Measurements from ENCODE around the gene KNSTRN. TPM values are rescaled to one million over a fixed set of nuclear protein-coding genes. Genes with fewer than 3 reads are reported as not detected.

KNSTRN gene, protein sequence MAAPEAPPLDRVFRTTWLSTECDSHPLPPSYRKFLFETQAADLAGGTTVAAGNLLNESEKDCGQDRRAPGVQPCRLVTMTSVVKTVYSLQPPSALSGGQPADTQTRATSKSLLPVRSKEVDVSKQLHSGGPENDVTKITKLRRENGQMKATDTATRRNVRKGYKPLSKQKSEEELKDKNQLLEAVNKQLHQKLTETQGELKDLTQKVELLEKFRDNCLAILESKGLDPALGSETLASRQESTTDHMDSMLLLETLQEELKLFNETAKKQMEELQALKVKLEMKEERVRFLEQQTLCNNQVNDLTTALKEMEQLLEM
- 10 to 100 TPM; 48.5 to 65.9 TPM for total RNA-seq

DNA sequence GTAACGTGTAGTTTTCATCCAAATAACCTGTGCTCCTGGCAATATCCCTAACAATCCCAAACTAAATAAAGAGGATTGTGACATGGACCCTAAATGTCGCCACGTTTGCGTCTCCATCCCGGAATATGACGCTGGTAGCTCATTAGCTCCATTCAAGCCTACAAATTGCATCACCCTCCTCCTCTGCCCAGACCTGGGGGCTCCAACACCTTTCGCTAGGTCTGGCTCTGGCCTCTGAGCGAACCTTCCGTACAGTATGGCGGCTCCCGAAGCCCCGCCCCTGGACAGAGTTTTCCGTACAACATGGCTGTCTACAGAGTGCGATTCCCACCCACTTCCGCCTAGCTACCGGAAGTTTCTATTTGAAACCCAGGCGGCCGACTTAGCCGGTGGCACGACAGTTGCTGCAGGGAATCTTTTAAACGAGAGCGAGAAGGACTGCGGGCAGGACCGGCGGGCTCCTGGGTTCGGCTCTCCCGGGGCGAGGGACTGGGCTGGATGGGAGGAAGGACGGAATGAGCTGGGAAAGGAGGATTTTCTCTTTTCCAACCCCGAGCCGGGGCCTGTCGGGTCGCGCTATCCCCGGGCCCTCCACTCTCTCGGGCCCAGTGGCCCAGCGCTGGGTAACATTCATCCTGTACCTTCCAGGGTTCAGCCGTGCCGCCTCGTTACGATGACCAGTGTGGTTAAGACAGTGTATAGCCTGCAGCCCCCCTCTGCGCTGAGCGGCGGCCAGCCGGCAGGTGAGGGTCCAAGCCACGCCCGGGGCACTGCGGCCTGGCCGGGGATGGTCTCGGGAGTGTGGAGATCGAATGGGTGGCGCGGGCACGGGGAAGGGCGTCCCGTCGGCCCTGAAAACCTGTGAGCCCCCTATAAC lies at the start of gene KNSTRN:
Gene KNSTRN, plus strand, starts transcription at position 142 of the 877 bp plus-strand sequence. Its CDS starts 115 bp downstream, at position 257.
- Mint-ChIP-seq H3K9me3 (no peaks in the 10 kb centered on the region), H3K27me3 (no peaks in the 10 kb centered on the region), H3K36me3 (ENCODE audit: low read depth) (peaks cover 33% of the 10 kb centered on the region)

DNA sequence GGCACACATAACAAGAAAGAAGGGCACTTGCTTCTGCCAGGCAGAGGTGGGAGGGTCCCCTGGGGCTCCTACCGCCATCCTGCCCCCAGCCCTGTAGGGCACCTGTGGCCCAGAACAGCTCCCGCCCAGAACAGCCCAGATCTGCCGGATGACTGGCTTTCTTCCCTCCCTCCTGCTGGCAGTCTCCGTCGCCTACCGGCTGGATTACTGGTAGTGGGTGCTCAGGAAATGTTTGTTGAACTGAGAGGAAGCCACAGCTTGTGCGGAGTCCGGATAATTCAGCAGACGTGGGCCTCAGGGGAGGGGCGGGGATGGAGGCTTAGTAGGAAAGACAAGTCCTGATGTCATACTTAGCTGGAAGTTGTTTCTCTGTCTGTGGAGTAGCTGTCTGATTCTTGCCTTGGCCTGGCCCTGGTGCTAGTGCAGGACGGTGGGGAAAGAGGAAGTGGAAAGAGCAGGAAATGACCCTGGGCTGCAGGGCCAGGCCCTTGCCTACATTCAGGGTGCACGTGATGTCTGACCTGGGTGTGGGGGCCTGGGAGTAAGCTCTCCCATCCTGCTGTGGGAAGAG lies 48.5 kb upstream of the KNSTRN start:
- Mint-ChIP-seq H3K4me3 (peak overlapping the region; percentile 62), H3K27me3 (no peaks in the 10 kb centered on the region), H3K4me1 (peaks cover 13% of the 10 kb centered on the region), H3K36me3 (ENCODE audit: low read depth) (no peaks in the 10 kb centered on the region), H3K27ac (peak overlapping the region; percentile 80), H3K9me3 (no peaks in the 10 kb centered on the region)
- peak; percentile 37 for ATAC-seq (replicated peaks)

More for the DNA sequence above, at the start of gene KNSTRN:
- peak within 1 kb of the TSS; percentile 93 for H3K27ac Mint-ChIP-seq
- peak within 1 kb of the TSS; percentile 93 for H3K4me3 Mint-ChIP-seq
- ATAC-seq (replicated peaks) = peak; percentile 100
- H3K4me1 Mint-ChIP-seq = peaks cover 18% of the 10 kb centered on the region

DNA sequence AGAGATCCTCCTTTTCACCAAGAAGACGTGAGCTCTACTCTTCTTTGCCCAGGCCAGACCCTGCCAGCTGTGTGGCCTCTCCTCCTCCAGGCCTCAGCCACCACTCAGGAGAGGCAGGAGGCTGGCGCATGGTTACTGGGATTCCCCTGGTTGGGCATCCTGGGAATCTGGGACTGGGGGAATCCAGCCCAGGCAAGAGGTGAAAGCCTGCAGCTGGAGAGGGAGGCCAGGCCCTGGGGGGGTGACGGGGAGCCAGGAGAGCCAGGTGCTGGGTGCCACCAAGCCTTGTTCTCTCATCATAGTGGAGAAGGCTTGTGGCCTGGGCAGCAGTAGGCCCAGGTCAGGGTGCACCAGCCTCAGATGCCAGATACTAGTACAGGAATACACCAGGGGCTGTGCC lies 48.0 kb upstream of the KNSTRN start:
- Mint-ChIP-seq H3K9me3 (no peaks in the 10 kb centered on the region), H3K27me3 (no peaks in the 10 kb centered on the region), H3K4me3 (peak overlapping the region; percentile 62), H3K36me3 (ENCODE audit: low read depth) (no peaks in the 10 kb centered on the region), H3K4me1 (peaks cover 13% of the 10 kb centered on the region), H3K27ac (peak overlapping the region; percentile 80)
- no peak for ATAC-seq (replicated peaks)

DNA sequence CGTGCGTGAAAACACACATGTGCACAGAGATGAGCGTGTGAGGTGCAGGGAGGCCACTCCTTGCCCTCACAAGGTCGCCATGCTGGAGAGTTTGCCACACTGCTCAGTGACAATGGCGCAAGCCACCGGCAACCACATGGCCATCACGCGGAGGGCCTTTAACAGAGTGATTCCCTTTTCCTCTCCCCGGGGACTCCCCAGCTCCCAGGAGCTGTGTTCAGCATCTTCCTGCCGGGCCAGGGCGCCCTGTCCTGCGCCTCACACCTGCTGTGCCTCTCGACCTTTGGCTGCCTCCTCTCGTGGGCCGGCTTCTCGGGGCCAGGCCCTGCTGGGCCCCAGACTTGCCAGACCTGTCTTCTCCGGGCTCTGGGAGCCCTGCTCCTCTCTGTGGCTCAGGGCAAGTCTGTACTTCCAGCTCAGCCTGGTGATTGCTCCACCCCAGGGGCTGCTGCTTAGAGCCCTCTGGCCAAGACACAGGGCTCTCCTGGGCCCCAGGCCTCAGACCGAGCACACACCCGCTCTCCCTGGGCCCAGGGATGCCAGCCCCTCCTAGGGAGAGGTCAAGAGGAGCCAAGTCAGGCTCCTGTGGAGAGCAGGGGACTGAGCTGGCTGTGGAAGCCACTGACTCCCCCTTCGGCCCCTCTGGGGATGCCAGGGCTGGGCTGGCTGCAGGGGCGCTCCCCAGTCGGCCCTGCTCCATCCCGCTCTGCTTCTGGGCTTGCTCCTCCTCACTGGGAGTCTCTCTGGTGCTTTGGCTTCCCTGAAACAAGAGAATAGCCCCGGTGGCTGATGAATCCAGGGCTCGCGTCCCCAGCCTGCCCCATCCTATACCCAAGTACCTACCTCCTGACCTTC lies 47.4 kb upstream of the KNSTRN start:
- Mint-ChIP-seq H3K36me3 (ENCODE audit: low read depth) (no peaks in the 10 kb centered on the region), H3K4me1 (peaks cover 13% of the 10 kb centered on the region), H3K27me3 (no peaks in the 10 kb centered on the region), H3K27ac (no peak overlapping the region), H3K9me3 (no peaks in the 10 kb centered on the region), H3K4me3 (no peak overlapping the region)
- no peak for ATAC-seq (replicated peaks)

DNA sequence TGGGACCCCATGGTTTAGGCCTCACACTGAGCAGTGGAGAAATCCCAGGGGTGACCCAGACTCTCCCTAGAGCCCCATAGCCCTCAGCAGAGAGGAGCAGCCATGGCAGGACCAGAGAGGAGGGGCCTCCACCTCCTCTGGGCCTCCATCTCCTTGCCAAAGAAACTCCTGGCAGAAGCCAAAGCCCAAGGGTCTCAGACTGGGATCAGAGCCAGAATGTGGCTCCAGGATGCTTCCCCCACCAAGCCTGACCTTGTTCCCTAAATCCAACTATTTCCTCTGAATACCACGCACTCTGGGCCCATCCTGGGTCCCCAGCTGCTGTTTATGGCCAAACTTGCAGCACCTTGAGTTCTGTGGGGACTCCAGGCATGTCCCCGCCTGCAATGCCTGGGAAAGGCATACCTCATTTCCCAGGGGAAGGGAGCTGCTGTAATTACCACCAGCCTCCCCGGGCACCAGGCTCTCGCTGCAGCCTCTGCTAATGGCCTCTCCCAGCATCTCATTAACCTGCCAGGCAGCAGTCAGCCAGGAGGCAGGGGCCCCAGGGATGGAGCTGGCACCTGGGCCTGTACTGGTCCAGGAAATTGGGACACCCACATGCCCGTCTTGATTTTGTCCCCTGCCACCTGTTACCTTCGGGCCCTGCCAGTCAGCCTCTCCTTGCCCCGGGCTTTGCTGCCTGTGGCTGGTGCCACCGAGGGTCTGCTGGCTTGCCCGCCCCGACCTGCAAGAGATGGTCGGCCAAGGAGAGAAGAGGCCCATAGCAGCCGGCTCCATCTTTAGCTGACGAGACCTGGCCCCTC lies 46.4 kb upstream of the KNSTRN start:
- Mint-ChIP-seq H3K4me3 (no peak overlapping the region), H3K27me3 (no peaks in the 10 kb centered on the region), H3K36me3 (ENCODE audit: low read depth) (no peaks in the 10 kb centered on the region), H3K9me3 (no peaks in the 10 kb centered on the region), H3K4me1 (peaks cover 13% of the 10 kb centered on the region), H3K27ac (no peak overlapping the region)
- ATAC-seq (replicated peaks) = no peak

DNA sequence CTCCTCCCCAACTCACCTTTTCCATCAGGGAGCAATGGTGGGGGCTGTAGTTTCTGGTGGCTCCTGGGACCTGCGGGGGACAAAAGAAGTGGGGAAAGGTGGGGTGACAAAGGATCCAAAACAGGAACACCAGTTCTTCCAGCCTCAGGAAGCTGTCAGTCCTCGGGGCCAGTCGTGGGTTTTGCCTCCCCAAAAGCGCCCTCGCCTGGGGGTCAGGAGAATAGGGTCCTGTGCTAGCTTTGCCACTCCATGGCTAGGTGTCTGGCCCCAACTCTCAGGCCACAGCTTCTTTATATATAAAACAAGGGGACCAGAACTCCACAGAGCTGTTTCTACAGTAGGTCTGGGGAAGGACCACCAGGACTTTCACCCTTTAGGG lies 45.8 kb upstream of the KNSTRN start:
- H3K27me3 Mint-ChIP-seq = no peaks in the 10 kb centered on the region
- H3K4me3 Mint-ChIP-seq = no peak overlapping the region
- H3K4me1 Mint-ChIP-seq = peaks cover 13% of the 10 kb centered on the region
- no peak for ATAC-seq (replicated peaks)
- no peaks in the 10 kb centered on the region for H3K36me3 Mint-ChIP-seq (ENCODE audit: low read depth)
- no peak overlapping the region for H3K27ac Mint-ChIP-seq
- H3K9me3 Mint-ChIP-seq = no peaks in the 10 kb centered on the region

DNA sequence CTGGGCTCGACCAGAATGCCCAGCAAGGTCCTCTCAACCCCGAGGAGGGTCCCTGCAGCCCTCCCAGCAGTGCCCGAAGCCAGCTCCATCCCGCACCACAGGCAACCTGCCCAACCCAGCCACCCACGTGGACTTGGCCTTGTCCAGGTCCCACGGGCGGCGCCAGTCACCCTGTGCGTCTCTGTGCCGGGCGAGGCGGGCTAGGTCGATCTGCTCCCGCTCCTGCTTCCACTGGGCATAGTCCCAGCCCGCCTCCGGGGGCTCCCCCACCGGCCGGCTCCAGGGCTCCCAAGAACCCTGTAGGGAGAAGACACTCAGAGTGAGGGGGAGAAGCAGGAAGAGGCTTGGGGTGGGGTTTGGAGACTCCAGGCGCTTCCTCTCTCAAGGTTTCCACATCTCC lies 44.9 kb upstream of the KNSTRN start:
- Mint-ChIP-seq H3K4me3 (no peak overlapping the region), H3K36me3 (ENCODE audit: low read depth) (no peaks in the 10 kb centered on the region), H3K9me3 (no peaks in the 10 kb centered on the region), H3K27ac (no peak overlapping the region), H3K27me3 (no peaks in the 10 kb centered on the region), H3K4me1 (peaks cover 13% of the 10 kb centered on the region)
- ATAC-seq (replicated peaks) = no peak

DNA sequence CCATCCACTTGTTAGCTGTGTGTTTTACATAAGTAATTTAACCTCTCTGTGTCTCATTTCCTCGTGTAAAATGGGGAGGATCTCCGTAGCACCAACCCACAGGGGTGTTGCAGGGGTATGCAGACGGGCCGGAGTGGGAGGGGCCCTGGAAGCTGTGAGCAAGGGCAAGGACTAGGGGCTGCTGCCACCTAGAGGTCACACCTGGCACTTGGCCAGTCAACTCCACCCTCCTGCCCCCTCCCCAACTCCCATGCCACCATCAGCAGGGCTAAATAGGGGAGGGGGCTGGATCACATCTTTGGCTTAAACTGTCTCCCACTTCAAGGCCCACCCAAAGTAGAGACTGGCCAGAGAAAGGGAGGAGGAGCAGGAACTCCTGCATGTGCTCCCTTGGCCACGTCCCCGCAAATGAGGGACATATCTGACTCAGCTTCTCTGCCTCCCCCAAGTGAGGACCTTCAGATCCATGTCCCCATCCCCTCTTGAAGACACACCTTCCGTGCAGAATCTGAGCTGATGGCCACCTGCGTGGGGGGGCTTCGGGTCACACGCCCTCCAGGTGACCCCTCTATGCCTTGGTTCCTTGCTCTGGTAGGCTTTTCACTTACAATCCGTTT lies 44.4 kb upstream of the KNSTRN start:
- no peaks in the 10 kb centered on the region for H3K9me3 Mint-ChIP-seq
- no peaks in the 10 kb centered on the region for H3K27me3 Mint-ChIP-seq
- no peak overlapping the region for H3K27ac Mint-ChIP-seq
- peaks cover 13% of the 10 kb centered on the region for H3K4me1 Mint-ChIP-seq
- ATAC-seq (replicated peaks) = peak; percentile 91
- no peaks in the 10 kb centered on the region for H3K36me3 Mint-ChIP-seq (ENCODE audit: low read depth)
- no peak overlapping the region for H3K4me3 Mint-ChIP-seq

DNA sequence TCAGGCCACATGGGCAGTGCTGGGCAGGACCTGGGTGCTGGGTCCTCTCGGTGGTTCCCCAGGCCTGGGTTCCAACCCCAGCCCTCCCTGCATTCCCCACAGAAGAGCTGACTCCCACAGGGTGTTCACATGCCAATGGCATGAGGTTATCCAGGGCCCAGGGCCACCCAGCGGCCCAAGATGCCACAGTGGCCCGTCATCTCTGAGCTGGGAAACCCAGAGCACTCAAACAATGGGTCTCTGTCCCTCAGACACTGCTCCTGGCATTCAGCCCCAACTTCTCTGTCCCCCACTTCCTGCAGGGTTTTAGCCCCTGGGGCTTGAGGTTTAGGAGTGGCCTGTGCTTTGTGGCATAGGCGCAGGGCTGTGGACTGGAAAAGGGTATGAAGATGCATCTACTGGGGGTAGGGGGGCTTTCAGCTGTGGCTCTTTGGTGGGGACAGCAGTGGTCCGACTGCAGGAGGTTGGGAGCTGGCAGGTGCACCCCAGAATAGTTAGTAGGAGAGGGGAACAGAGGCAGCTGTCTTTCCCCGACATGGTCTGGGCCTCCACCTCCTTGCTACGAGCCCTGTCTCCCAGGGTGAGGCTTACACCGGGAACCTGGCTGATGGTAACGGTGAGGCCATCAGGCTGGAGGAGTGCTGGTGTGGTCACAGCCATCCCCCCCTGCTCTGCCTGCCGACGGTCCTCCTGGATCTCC lies 43.5 kb upstream of the KNSTRN start:
- Mint-ChIP-seq H3K9me3 (no peaks in the 10 kb centered on the region), H3K4me3 (no peak overlapping the region), H3K4me1 (peaks cover 7% of the 10 kb centered on the region), H3K36me3 (ENCODE audit: low read depth) (no peaks in the 10 kb centered on the region), H3K27me3 (no peaks in the 10 kb centered on the region), H3K27ac (no peak overlapping the region)
- no peak for ATAC-seq (replicated peaks)

DNA sequence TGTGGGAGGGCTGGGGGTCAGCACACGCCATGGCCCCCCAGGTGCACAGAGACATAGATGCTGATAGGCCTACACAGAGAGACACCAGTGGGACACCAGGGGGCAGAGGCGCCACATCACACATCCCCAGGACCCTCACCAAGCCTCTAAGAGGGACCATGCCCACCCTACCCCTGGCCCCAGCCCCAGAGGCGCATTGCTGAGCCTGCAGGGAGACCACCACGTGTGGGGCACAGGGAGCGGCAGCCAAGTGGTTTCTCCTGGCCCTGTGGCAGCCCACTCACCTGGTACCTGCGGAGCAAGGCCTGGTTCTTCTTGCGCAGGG lies 42.9 kb upstream of the KNSTRN start:
- H3K27me3 Mint-ChIP-seq = no peaks in the 10 kb centered on the region
- H3K27ac Mint-ChIP-seq = no peak overlapping the region
- no peak for ATAC-seq (replicated peaks)
- H3K4me1 Mint-ChIP-seq = peaks cover 4% of the 10 kb centered on the region
- no peaks in the 10 kb centered on the region for H3K36me3 Mint-ChIP-seq (ENCODE audit: low read depth)
- no peak overlapping the region for H3K4me3 Mint-ChIP-seq
- no peaks in the 10 kb centered on the region for H3K9me3 Mint-ChIP-seq

DNA sequence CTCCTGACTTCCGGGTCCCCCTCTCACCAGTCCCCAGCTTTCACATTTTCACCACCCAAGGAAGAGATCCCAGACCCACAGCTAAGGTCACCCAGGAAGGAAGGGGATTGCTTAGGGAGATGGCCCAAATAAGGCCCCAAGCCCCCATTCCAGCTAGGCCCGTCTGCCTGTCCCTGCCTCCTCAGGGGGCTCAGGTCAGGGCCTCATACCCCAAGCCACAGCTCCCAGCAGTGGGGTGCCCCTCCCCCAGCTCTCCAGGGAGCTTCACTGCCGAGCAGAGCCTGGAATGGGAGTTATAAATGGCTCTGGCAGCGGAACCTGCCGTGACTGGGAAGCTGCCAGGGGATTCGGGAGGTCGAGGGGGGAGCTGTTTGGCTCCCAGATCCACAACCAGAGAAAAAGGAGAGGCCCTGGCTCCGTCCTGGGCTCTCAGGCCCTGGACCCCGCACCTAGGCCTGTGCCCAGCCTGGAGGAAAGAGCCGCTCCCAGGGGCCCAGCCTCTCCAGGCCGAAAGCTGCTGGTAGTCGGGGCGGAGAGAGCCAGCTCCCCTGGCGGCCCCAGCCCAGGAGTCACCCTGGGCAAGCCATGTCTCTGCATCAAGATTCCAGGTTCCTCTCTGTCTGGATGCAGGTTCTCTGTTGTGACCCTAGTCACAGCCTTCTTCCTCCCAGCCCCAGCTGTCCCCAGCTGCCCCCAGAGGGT lies 42.3 kb upstream of the KNSTRN start:
- H3K27ac Mint-ChIP-seq = no peak overlapping the region
- no peaks in the 10 kb centered on the region for H3K9me3 Mint-ChIP-seq
- peaks cover 4% of the 10 kb centered on the region for H3K4me1 Mint-ChIP-seq
- H3K27me3 Mint-ChIP-seq = no peaks in the 10 kb centered on the region
- no peak overlapping the region for H3K4me3 Mint-ChIP-seq
- H3K36me3 Mint-ChIP-seq (ENCODE audit: low read depth) = no peaks in the 10 kb centered on the region
- ATAC-seq (replicated peaks) = no peak

DNA sequence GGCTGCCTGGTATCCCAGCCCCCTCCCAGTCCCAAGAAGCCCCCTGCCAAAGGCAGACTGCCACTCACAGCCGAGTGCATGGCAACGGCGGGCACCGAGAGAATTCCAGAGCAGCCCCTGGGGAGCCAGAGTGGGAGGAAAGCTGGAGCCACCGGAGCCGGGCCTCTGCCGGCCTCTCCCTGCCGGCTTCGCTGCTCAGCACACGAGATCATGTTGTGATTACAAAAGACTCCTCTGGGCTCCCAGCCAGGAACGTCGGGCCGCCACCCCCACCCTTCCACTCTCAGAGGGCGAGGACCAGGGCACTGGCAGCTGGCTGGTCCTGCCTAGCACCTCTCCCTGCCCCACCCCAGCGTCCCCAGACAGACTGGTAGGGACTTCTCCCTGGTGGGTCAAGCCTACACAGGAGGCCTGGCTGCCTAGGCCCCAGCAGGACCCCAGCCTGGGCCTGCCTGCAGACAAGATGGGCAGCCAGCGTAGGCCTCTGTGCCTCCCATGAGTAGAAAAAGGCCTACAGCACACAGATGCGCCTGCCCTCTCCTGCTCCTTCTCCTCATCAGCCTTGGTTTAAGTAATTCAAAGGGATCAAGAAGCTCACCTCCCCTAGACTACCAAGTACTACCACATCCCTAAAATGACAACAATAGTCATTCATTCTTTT lies 41.7 kb upstream of the KNSTRN start, which contains the start of gene CCDC9B:
Gene CCDC9B, minus strand, starts transcription at position 200 of the 661 bp plus-strand sequence. Its CDS starts 120 bp downstream, at position 80.
- no peak for ATAC-seq (replicated peaks)
- H3K36me3 Mint-ChIP-seq (ENCODE audit: low read depth) = no peaks in the 10 kb centered on the region
- no peak within 1 kb of the TSS for H3K4me3 Mint-ChIP-seq
- H3K27ac Mint-ChIP-seq = no peak within 1 kb of the TSS
- peaks cover 4% of the 10 kb centered on the region for H3K4me1 Mint-ChIP-seq
- no peaks in the 10 kb centered on the region for H3K27me3 Mint-ChIP-seq
- H3K9me3 Mint-ChIP-seq = no peaks in the 10 kb centered on the region
